SK-N-SH treated with all-trans-retinoic acid at 6 μM for 48 hours (cell line): ENCODE results near the gene TMEM132D.

Experiments used
- ATAC-seq: fragments of 200-7000 bp; cut with Tn5 transposase; 3 replicates; pipeline ENCODE4 v1.9.1; 2020; ENCODE audit warnings: mild to moderate bottlenecking, moderate library complexity
- ARNTL ChIP-seq: fragments of 450-650 bp; formaldehyde crosslinking; IDR thresholded peaks from 2 replicates; pipeline ENCODE4 v1.5.0; 2020; ENCODE audit warnings: low read depth, mild to moderate bottlenecking, moderate library complexity, borderline replicate concordance
- CREB5 ChIP-seq: fragments of 250-450 bp; sonication (Bioruptor Pico); IDR thresholded peaks from 2 replicates; pipeline ENCODE4 v1.5.1; 2020; ENCODE audit warnings: low read depth, mild to moderate bottlenecking, moderate library complexity
- CSDC2 ChIP-seq: fragments of 250-450 bp; sonication (Bioruptor Pico); IDR thresholded peaks from 2 replicates; pipeline ENCODE4 v1.5.0; 2020; ENCODE audit warnings: mild to moderate bottlenecking, moderate library complexity
- CSRNP3 ChIP-seq: fragments of 250-450 bp; sonication (Bioruptor Pico); IDR thresholded peaks from 2 replicates; pipeline ENCODE4 v1.5.1; 2021; ENCODE audit warnings: mild to moderate bottlenecking, moderate library complexity
- ESRRG ChIP-seq: fragments of 250-450 bp; sonication (Bioruptor Pico); IDR thresholded peaks from 2 replicates; pipeline ENCODE4 v1.6.1; 2021; ENCODE audit warnings: mild to moderate bottlenecking
- GLIS3 ChIP-seq: fragments of 250-450 bp; sonication (Bioruptor Pico); IDR thresholded peaks from 2 replicates; pipeline ENCODE4 v1.5.0; 2020; ENCODE audit warnings: mild to moderate bottlenecking, moderate library complexity
- OSR1 ChIP-seq: fragments of 250-450 bp; sonication (Bioruptor Pico); IDR thresholded peaks from 2 replicates; pipeline ENCODE4 v1.8.0; 2022; ENCODE audit warnings: moderate library complexity, mild to moderate bottlenecking, inconsistent platforms
- PATZ1 ChIP-seq: fragments of 250-450 bp; sonication (Bioruptor Pico); IDR thresholded peaks from 2 replicates; pipeline ENCODE4 v1.8.0; 2020; ENCODE audit warnings: mild to moderate bottlenecking, moderate library complexity, borderline replicate concordance
- POU6F1 ChIP-seq: fragments of 250-450 bp; sonication (Bioruptor Pico); IDR thresholded peaks from 2 replicates; pipeline ENCODE4 v1.8.0; 2021; ENCODE audit warnings: low read depth, mild to moderate bottlenecking, moderate library complexity, borderline replicate concordance
- RARB ChIP-seq: fragments of 250-450 bp; sonication (Bioruptor Pico); IDR thresholded peaks from 2 replicates; pipeline ENCODE4 v1.8.0; 2021; ENCODE audit warnings: mild to moderate bottlenecking, moderate library complexity
- SNAI2 ChIP-seq: fragments of 250-450 bp; sonication (Bioruptor Pico); IDR thresholded peaks from 2 replicates; pipeline ENCODE4 v1.5.0; 2020; ENCODE audit warnings: mild to moderate bottlenecking, moderate library complexity
- TCF4 ChIP-seq: fragments of 250-450 bp; sonication (Bioruptor Pico); IDR thresholded peaks from 2 replicates; pipeline ENCODE4 v1.8.0; 2021; ENCODE audit warnings: mild to moderate bottlenecking, moderate library complexity, borderline replicate concordance
- ZFP3 ChIP-seq: fragments of 250-450 bp; sonication (Bioruptor Pico); IDR thresholded peaks from 2 replicates; pipeline ENCODE4 v1.5.0; 2020; ENCODE audit warnings: mild to moderate bottlenecking, moderate library complexity
- ZNF565 ChIP-seq: fragments of 450-650 bp; formaldehyde crosslinking; conservative IDR thresholded peaks from 2 replicates; pipeline ENCODE4 v1.5.0; 2020; ENCODE audit warnings: low read depth, mild to moderate bottlenecking, moderate library complexity
- ZNF70 ChIP-seq: fragments of 450-650 bp; formaldehyde crosslinking; IDR thresholded peaks from 2 replicates; pipeline ENCODE4 v1.5.0; 2020; ENCODE audit warnings: mild to moderate bottlenecking, moderate library complexity
- ZNF8 ChIP-seq: fragments of 450-650 bp; formaldehyde crosslinking; IDR thresholded peaks from 2 replicates; pipeline ENCODE4 v1.5.0; 2020; ENCODE audit warnings: mild to moderate bottlenecking, moderate library complexity

Gene TMEM132D

GRCh38 chr12:129064209-129064855 lies 839.5 kb downstream of the TMEM132D start:
- TF ChIP-seq ZNF8 (CRISPR knock-in tag) (no peak), CSDC2 (no peak), ZNF565 (CRISPR knock-in tag) (no peak)
- no peak for ATAC-seq

- no peak for ATAC-seq
- TF ChIP-seq RARB (CRISPR knock-in tag), result no peak
- no peak for TF ChIP-seq OSR1 (CRISPR knock-in tag)
- TF ChIP-seq ZNF565 (CRISPR knock-in tag), result no peak
- TF ChIP-seq PATZ1 (CRISPR knock-in tag), result no peak
- no peak for TF ChIP-seq ZNF70 (CRISPR knock-in tag)
- TF ChIP-seq POU6F1, result no peak
- no peak for TF ChIP-seq ARNTL (CRISPR knock-in tag)
- no peak for TF ChIP-seq GLIS3
- no peak for TF ChIP-seq CSRNP3 (CRISPR knock-in tag)
- no peak for TF ChIP-seq TCF4
These were observed 840.2 kb downstream of the TMEM132D start for GRCh38 chr12:129063600-129063999.

GRCh38 chr12:129053232-129053631 lies 850.6 kb downstream of the TMEM132D start:
- no peak for ATAC-seq
- TF ChIP-seq POU6F1, result no peak
- no peak for TF ChIP-seq TCF4
- no peak for TF ChIP-seq CSRNP3 (CRISPR knock-in tag)
- no peak for TF ChIP-seq ARNTL (CRISPR knock-in tag)
- no peak for TF ChIP-seq ZFP3 (CRISPR knock-in tag)
- no peak for TF ChIP-seq GLIS3
- no peak for TF ChIP-seq CSDC2
- no peak for TF ChIP-seq ESRRG (CRISPR knock-in tag)
- no peak for TF ChIP-seq CREB5 (CRISPR knock-in tag)
- no peak for TF ChIP-seq SNAI2
- no peak for TF ChIP-seq RARB (CRISPR knock-in tag)
- TF ChIP-seq PATZ1 (CRISPR knock-in tag), result no peak
